SK-N-SH treated with all-trans-retinoic acid at 6 μM for 48 hours (cell line): Measurements from ENCODE around the gene GPR6.

Source experiments
- CSDC2 ChIP-seq: fragments of 250-450 bp; sonication (Bioruptor Pico); IDR thresholded peaks from 2 replicates; pipeline ENCODE4 v1.5.0; 2020; ENCODE audit warnings: mild to moderate bottlenecking, moderate library complexity
- PPARA ChIP-seq: fragments of 250-450 bp; sonication (Bioruptor Pico); IDR thresholded peaks from 2 replicates; pipeline ENCODE4 v1.5.0; 2020; ENCODE audit warnings: mild to moderate bottlenecking, borderline replicate concordance
- SNAI2 ChIP-seq: fragments of 250-450 bp; sonication (Bioruptor Pico); IDR thresholded peaks from 2 replicates; pipeline ENCODE4 v1.5.0; 2020; ENCODE audit warnings: mild to moderate bottlenecking, moderate library complexity
- TOX ChIP-seq: fragments of 250-450 bp; sonication (Bioruptor Pico); IDR thresholded peaks from 2 replicates; pipeline ENCODE4 v1.8.0; 2021; ENCODE audit warnings: mild to moderate bottlenecking, moderate library complexity, borderline replicate concordance
- ZC3H10 ChIP-seq: fragments of 250-450 bp; sonication (Bioruptor Pico); IDR thresholded peaks from 2 replicates; pipeline ENCODE4 v1.5.1; 2021; ENCODE audit warnings: mild to moderate bottlenecking, moderate library complexity
- TF ChIP-seq, protein P1 (sequence below): fragments of 250-450 bp; sonication (Bioruptor Pico); IDR thresholded peaks from 2 replicates; pipeline ENCODE4 v1.5.1; 2020; ENCODE audit warnings: low read depth, mild to moderate bottlenecking, moderate library complexity
- TF ChIP-seq, protein P2 (sequence below): fragments of 250-450 bp; sonication (Bioruptor Pico); IDR thresholded peaks from 2 replicates; pipeline ENCODE4 v1.8.0; 2020; ENCODE audit warnings: mild to moderate bottlenecking, moderate library complexity, borderline replicate concordance

DNA sequence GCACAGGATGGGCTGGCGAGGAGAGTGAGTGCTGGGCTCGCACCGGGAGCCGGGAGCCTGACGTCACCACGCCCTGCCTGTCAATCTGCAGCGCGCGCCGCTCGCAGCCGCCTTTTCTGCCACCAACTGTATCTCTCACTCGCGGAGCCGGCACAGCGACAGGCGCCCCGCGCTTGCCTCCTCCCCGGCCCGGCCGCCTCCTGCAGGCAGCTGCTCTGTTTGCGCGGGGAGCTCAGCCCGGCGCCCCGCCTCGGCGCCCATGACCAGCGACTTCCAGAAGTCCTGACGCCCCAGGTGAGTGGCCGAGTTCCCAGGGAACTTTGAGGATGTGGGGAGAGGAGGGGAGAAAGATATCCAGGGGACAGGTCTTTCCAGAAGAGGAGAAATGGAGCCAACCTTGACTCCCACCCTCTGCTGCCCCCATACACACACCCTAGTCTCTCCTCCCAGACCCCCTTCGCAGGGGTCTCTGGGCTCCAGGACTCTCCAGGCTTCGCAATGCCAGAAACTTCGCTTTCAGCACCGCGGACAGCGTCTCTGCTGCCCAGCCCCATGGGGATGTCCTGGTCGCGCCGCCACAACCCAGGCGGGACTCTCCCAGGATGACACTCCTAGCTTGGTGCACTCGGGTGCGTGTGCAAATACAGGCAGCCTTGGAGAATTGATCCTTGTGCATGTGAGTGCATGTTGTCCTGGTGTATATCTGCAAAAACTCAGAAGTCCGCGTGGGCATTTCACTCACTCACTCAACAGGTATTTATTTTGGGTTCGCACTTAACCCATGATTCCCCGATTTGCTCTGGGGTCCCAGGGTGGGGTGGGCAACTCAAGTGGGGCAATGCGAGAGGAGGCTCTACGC lies at the start of gene GPR6:
- TF ChIP-seq CSDC2 (no peak), TOX (CRISPR knock-in tag) (no peak), ZC3H10 (no peak), PPARA (no peak), SNAI2 (0 out of 2 replicates have a peak, but pooled peaks have one; percentile 38)
- TF ChIP-seq, protein P1, sequence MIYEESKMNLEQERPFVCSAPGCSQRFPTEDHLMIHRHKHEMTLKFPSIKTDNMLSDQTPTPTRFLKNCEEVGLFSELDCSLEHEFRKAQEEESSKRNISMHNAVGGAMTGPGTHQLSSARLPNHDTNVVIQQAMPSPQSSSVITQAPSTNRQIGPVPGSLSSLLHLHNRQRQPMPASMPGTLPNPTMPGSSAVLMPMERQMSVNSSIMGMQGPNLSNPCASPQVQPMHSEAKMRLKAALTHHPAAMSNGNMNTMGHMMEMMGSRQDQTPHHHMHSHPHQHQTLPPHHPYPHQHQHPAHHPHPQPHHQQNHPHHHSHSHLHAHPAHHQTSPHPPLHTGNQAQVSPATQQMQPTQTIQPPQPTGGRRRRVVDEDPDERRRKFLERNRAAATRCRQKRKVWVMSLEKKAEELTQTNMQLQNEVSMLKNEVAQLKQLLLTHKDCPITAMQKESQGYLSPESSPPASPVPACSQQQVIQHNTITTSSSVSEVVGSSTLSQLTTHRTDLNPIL = no peak
- TF ChIP-seq, protein P2, sequence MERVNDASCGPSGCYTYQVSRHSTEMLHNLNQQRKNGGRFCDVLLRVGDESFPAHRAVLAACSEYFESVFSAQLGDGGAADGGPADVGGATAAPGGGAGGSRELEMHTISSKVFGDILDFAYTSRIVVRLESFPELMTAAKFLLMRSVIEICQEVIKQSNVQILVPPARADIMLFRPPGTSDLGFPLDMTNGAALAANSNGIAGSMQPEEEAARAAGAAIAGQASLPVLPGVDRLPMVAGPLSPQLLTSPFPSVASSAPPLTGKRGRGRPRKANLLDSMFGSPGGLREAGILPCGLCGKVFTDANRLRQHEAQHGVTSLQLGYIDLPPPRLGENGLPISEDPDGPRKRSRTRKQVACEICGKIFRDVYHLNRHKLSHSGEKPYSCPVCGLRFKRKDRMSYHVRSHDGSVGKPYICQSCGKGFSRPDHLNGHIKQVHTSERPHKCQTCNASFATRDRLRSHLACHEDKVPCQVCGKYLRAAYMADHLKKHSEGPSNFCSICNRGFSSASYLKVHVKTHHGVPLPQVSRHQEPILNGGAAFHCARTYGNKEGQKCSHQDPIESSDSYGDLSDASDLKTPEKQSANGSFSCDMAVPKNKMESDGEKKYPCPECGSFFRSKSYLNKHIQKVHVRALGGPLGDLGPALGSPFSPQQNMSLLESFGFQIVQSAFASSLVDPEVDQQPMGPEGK (CRISPR knock-in tag) = no peak
